ENCODE data around the gene RPS4Y1. TPM values are rescaled to one million over a fixed set of nuclear protein-coding genes. Genes with fewer than 3 reads are reported as not detected.
"Not testable (repeated sequence)": the region's sequence is repeated elsewhere in the genome, so short reads cannot be mapped to it uniquely, and the experiment has no call there.

The RPS4Y1 gene
- total RNA-seq = not detected

DNA sequence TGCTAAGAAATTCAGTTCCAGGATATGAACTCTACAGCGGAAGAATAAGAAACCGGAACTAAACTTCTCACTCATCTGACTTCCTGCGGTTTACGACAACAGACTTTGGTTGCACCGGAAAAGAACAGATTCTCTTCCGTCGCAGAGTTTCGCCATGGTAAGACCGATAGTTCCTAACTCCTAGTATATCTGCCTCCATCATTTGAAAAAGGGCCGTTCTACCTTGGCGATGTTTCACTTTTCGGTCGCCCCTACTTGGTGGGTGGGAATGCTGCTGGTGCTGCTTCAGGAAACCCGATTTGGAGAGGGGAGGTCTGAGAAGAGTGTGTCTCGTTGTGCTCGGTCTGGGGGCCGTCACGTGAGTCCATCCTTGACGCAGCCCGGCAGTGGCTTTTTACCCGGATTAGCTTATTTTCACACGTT, at the start of gene RPS4Y1:
TSS of gene RPS4Y1 (plus strand) at position 132 of the 423 bp plus-strand sequence. CDS start at position 155, 23 bp downstream.
- Histone ChIP-seq H3K9me3 (ENCODE audit: low read depth, low read length) (no peaks in the 10 kb centered on the region), H3K27me3 (ENCODE audit: insufficient read depth, low read length) (no peaks in the 10 kb centered on the region), H3K4me3 (ENCODE audit: low read length) (peak within 1 kb of the TSS; percentile 67), H3K4me1 (ENCODE audit: insufficient read depth, low read length) (peaks cover 17% of the 10 kb centered on the region)

DNA sequence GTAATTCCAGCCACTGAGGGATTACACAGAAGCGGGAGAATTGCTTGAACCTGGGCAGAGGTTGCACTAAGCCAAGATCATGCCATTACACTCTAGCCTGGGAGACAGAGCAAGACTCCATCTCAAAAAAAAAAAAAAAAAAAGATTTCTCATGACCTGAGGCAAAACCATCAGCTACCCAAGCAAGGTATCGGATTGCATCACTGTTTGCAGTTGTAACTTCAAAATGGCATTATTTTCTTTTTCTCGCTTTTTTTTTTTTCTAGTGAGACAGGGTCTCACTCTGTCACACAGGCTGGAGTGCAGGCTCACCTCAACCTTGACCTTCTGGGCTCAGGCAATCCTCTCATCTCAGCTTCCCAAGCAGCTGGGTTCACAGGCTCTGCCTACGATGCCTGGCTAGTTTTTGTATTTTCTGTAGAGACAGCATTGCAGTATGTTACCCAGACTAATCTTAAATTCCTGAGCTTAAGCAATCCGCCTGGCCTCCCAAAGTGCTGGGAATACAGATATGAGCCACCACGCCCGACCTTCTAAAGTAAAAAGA, 44.4 kb upstream of the RPS4Y1 start:
- Histone ChIP-seq H3K4me3 (ENCODE audit: low read length) (no peak overlapping the region), H3K9me3 (ENCODE audit: low read depth, low read length) (no peaks in the 10 kb centered on the region), H3K27me3 (ENCODE audit: insufficient read depth, low read length) (peaks cover 2% of the 10 kb centered on the region), H3K4me1 (ENCODE audit: insufficient read depth, low read length) (no peaks in the 10 kb centered on the region)

- no peaks in the 10 kb centered on the region for H3K4me1 ChIP-seq (ENCODE audit: insufficient read depth, low read length)
- no peaks in the 10 kb centered on the region for H3K9me3 ChIP-seq (ENCODE audit: low read depth, low read length)
- H3K4me3 ChIP-seq (ENCODE audit: low read length) = no peak overlapping the region
- H3K27me3 ChIP-seq (ENCODE audit: insufficient read depth, low read length) = no peaks in the 10 kb centered on the region
Measured at GRCh38 chrY:2797991-2798390, 43.4 kb upstream of the RPS4Y1 start.

DNA sequence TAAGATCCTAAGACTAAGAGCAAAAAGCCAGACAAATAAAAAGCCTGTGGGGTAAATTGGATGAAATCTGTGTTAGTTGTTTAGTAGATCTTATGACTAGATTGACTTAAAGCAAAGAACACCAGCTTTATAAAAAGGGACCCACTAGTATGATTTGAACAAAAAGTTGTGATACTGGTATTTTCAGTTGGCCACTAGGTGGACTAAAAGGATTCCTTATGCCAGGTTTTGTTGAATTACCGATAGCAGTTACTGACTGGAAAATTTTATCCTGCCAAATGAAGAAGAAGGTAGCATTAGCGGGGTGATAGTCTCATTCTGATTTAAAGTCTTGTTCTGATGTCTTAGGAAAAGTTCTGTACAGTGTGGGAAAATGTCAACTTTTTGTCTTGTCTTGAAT, 41.2 kb upstream of the RPS4Y1 start:
- H3K4me1 ChIP-seq (ENCODE audit: insufficient read depth, low read length) = no peaks in the 10 kb centered on the region
- no peaks in the 10 kb centered on the region for H3K27me3 ChIP-seq (ENCODE audit: insufficient read depth, low read length)
- no peaks in the 10 kb centered on the region for H3K9me3 ChIP-seq (ENCODE audit: low read depth, low read length)
- H3K4me3 ChIP-seq (ENCODE audit: low read length) = no peak overlapping the region

- not testable (repeated sequence) for H3K9me3 ChIP-seq (ENCODE audit: low read depth, low read length); H3K4me3 ChIP-seq (ENCODE audit: low read length); H3K27me3 ChIP-seq (ENCODE audit: insufficient read depth, low read length); H3K4me1 ChIP-seq (ENCODE audit: insufficient read depth, low read length)
Measured at GRCh38 chrY:2817146-2817896, 24.1 kb upstream of the RPS4Y1 start.

DNA sequence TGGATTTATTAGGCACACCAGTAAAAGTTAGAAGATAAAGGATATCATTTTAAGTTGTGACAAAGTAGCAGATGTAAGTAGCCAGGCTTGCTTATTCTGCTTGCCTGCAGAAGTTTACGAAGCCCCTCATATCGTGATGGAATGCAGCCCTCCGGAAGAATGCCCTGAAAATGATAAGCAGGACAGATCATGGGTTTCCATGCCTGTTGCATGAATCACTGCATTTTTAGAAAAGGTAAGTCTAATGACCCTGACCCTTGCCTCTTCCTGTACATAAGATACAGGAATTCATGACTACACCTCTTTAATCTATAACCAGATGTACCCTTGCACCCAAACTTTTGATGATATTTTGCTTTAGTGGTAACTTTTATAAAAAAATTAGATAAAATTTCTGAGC, 16.9 kb upstream of the RPS4Y1 start:
- Histone ChIP-seq H3K9me3 (ENCODE audit: low read depth, low read length) (no peaks in the 10 kb centered on the region), H3K4me3 (ENCODE audit: low read length) (no peak overlapping the region), H3K27me3 (ENCODE audit: insufficient read depth, low read length) (peaks cover 3% of the 10 kb centered on the region), H3K4me1 (ENCODE audit: insufficient read depth, low read length) (no peaks in the 10 kb centered on the region)

GRCh38 chrY:2828497-2828896, 12.9 kb upstream of the RPS4Y1 start:
- Histone ChIP-seq H3K27me3 (ENCODE audit: insufficient read depth, low read length) (peaks cover 3% of the 10 kb centered on the region), H3K9me3 (ENCODE audit: low read depth, low read length) (no peaks in the 10 kb centered on the region), H3K4me1 (ENCODE audit: insufficient read depth, low read length) (no peaks in the 10 kb centered on the region), H3K4me3 (ENCODE audit: low read length) (no peak overlapping the region)

DNA sequence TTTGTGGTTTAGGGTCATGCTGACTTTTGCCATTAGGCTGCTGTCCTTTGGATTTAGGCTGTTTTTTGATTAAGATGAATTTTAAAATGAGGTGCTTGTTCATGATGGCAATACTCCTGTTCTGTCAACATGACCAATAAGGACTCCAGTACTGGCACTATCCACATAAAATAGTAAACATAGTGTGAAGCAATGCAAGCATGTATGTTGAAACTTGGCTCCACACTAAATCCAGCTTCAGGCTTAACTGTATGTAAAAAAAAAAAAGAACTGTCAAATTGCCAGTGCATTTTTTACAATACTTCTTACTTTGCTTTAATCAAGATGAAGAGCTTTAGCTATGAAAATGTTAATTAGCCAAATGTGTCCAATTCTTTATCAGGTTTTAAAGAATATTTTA, 6.2 kb upstream of the RPS4Y1 start:
- H3K4me1 ChIP-seq (ENCODE audit: insufficient read depth, low read length) = no peaks in the 10 kb centered on the region

GRCh38 chrY:2837078-2837477, 4.3 kb upstream of the RPS4Y1 start:
- Histone ChIP-seq H3K4me1 (ENCODE audit: insufficient read depth, low read length) (peaks cover 2% of the 10 kb centered on the region), H3K9me3 (ENCODE audit: low read depth, low read length) (no peaks in the 10 kb centered on the region), H3K27me3 (ENCODE audit: insufficient read depth, low read length) (peaks cover 6% of the 10 kb centered on the region), H3K4me3 (ENCODE audit: low read length) (no peak overlapping the region)

More for the DNA sequence above, 6.2 kb upstream of the RPS4Y1 start:
- peaks cover 6% of the 10 kb centered on the region for H3K27me3 ChIP-seq (ENCODE audit: insufficient read depth, low read length)
- H3K4me3 ChIP-seq (ENCODE audit: low read length) = no peak overlapping the region
- H3K9me3 ChIP-seq (ENCODE audit: low read depth, low read length) = no peaks in the 10 kb centered on the region

- Histone ChIP-seq H3K4me1 (ENCODE audit: insufficient read depth, low read length) (peaks cover 11% of the 10 kb centered on the region), H3K4me3 (ENCODE audit: low read length) (no peak overlapping the region)
Measured at GRCh38 chrY:2837932-2838331, 3.5 kb upstream of the RPS4Y1 start.

DNA sequence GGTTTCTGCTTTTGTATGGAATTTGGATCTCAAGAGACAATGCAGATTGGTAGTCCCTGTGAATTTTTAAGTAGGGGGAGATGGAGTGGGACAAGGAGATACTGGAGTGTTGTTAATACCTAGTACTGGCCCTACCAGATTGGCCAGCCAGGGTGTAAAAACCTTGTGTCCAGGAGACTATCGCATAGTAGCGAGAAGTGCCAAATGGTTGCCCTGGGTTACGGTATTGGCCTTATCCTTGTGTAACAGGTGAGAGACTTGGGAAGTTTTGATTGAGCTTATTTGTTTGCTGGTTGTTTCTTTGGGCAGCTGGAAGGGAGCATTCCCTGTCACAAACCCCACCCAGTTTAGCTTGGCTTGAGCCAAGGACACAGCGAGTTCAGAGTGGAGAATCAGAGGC, 5.4 kb downstream of the RPS4Y1 start:
- peaks cover 17% of the 10 kb centered on the region for H3K4me1 ChIP-seq (ENCODE audit: insufficient read depth, low read length)
- no peaks in the 10 kb centered on the region for H3K27me3 ChIP-seq (ENCODE audit: insufficient read depth, low read length)
- H3K9me3 ChIP-seq (ENCODE audit: low read depth, low read length) = no peaks in the 10 kb centered on the region
- no peak overlapping the region for H3K4me3 ChIP-seq (ENCODE audit: low read length)

More at GRCh38 chrY:2837932-2838331, 3.5 kb upstream of the RPS4Y1 start:
- Histone ChIP-seq H3K9me3 (ENCODE audit: low read depth, low read length) (no peaks in the 10 kb centered on the region), H3K27me3 (ENCODE audit: insufficient read depth, low read length) (peaks cover 6% of the 10 kb centered on the region)

GRCh38 chrY:2848384-2848783, 7.0 kb downstream of the RPS4Y1 start:
- Histone ChIP-seq H3K4me3 (ENCODE audit: low read length) (no peak overlapping the region), H3K9me3 (ENCODE audit: low read depth, low read length) (no peaks in the 10 kb centered on the region), H3K4me1 (ENCODE audit: insufficient read depth, low read length) (peaks cover 7% of the 10 kb centered on the region), H3K27me3 (ENCODE audit: insufficient read depth, low read length) (no peaks in the 10 kb centered on the region)

GRCh38 chrY:2849368-2849767, 8.0 kb downstream of the RPS4Y1 start:
- peaks cover 7% of the 10 kb centered on the region for H3K4me1 ChIP-seq (ENCODE audit: insufficient read depth, low read length)
- no peaks in the 10 kb centered on the region for H3K27me3 ChIP-seq (ENCODE audit: insufficient read depth, low read length)
- no peak overlapping the region for H3K4me3 ChIP-seq (ENCODE audit: low read length)
- no peaks in the 10 kb centered on the region for H3K9me3 ChIP-seq (ENCODE audit: low read depth, low read length)

DNA sequence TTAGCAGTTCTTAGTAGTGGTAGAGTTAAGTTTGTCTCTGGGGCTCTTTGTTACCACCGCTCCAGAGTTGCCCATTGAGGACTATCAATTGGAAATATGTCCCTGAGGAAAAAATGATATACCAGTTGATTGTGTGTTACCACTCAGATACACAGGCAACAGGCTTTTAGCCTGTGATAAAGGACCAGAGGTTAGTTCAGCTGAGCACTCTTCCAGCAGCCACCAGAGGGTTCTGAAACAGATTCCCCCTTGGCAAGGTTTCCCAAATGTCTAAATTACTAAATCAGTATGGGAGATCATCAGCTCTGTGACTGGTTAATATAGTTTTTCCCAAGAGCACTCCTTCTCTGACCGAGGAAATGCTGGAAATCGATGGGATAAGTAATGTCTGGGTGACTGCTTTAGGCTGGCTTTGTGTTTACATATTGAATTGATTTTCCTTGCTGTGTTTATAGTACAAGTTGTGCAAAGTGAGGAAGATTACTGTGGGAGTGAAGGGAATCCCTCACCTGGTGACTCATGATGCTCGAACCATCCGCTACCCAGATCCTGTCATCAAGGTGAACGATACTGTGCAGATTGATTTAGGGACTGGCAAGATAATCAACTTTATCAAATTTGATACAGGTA, 12.9 kb downstream of the RPS4Y1 start:
- H3K9me3 ChIP-seq (ENCODE audit: low read depth, low read length) = no peaks in the 10 kb centered on the region
- peaks cover 5% of the 10 kb centered on the region for H3K4me1 ChIP-seq (ENCODE audit: insufficient read depth, low read length)
- no peak overlapping the region for H3K4me3 ChIP-seq (ENCODE audit: low read length)
- H3K27me3 ChIP-seq (ENCODE audit: insufficient read depth, low read length) = no peaks in the 10 kb centered on the region

GRCh38 chrY:2857068-2857467, 15.7 kb downstream of the RPS4Y1 start:
- H3K4me3 ChIP-seq (ENCODE audit: low read length) = no peak overlapping the region
- peaks cover 5% of the 10 kb centered on the region for H3K4me1 ChIP-seq (ENCODE audit: insufficient read depth, low read length)
- H3K27me3 ChIP-seq (ENCODE audit: insufficient read depth, low read length) = no peaks in the 10 kb centered on the region
- H3K9me3 ChIP-seq (ENCODE audit: low read depth, low read length) = no peaks in the 10 kb centered on the region

All from mononuclear cell (primary cell).